Measurements from ENCODE around the gene SCO2.

DNA sequence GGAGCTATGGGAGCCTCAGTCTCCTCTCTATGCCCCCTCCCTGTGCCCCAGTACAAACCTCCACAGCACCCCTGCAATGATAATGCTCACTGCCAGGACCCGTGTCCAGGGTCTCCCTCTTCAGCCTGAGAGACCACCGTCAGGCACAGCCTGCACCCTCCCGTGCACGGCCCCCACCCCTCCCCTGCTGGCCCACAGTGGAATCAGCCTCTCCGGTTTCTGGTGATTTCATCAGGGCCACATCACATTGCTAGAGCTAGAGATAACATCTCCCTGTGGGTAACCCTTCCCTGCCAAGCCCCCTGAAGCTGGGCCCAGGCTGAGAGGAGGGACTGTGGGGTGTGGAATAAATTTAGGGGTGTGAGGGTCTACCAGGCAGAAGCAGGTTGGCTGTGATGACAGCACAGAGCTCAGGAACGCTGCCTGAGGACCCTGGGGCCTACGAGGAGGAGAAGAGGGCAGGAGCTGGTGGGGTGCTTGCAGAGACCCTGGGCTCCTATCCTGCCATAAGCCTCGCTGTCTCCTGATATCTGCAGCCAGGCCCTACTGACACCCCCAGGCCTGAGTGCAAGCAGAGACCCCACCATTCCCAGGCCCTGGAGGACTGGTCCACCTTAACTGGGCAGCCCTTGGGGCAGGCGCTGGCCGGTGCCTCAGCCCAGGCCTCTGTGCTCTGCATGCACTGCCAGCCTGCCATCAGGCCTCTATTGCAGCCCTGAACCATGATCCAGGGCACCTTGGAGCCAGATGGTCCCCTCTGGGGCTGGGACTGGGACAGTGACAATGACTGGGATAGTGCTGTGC is 20.3 kb upstream of the SCO2 start, which contains the start of gene KLHDC7B:
- TF ChIP-seq, protein P1, sequence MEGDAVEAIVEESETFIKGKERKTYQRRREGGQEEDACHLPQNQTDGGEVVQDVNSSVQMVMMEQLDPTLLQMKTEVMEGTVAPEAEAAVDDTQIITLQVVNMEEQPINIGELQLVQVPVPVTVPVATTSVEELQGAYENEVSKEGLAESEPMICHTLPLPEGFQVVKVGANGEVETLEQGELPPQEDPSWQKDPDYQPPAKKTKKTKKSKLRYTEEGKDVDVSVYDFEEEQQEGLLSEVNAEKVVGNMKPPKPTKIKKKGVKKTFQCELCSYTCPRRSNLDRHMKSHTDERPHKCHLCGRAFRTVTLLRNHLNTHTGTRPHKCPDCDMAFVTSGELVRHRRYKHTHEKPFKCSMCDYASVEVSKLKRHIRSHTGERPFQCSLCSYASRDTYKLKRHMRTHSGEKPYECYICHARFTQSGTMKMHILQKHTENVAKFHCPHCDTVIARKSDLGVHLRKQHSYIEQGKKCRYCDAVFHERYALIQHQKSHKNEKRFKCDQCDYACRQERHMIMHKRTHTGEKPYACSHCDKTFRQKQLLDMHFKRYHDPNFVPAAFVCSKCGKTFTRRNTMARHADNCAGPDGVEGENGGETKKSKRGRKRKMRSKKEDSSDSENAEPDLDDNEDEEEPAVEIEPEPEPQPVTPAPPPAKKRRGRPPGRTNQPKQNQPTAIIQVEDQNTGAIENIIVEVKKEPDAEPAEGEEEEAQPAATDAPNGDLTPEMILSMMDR (IDR thresholded peaks at IDR 0.05 in 2 of 3, conservative IDR thresholded peaks at IDR 0.05 in 1 of 3; ENCODE audit: borderline replicate concordance in 1 of 3, insufficient read depth in 1 of 3, low read depth in 2 of 3, low read length in 2 of 3): no peak; a peak in 1 of 6 replicates
- TF ChIP-seq POLR2AphosphoS5 (IDR thresholded peaks at IDR 0.05; ENCODE audit: low read depth, low read length): no peak
- TF ChIP-seq POLR2A (IDR thresholded peaks at IDR 0.05; ENCODE audit: borderline replicate concordance, extremely low read depth, insufficient read depth, insufficient read length): no peak
- no peak for TF ChIP-seq EZH2 (IDR thresholded peaks at IDR 0.05)
- TF ChIP-seq RAD21 (IDR thresholded peaks at IDR 0.05; ENCODE audit: low read depth): no peak
- no peak for TF ChIP-seq EZH2phosphoT487 (IDR thresholded peaks at IDR 0.05; ENCODE audit: borderline replicate concordance)
- no peak for TF ChIP-seq ZFX (IDR thresholded peaks at IDR 0.05)
- TF ChIP-seq ZNF274 (IDR thresholded peaks at IDR 0.05; ENCODE audit: low read depth, low read length): no peak
- TF ChIP-seq, protein P2, sequence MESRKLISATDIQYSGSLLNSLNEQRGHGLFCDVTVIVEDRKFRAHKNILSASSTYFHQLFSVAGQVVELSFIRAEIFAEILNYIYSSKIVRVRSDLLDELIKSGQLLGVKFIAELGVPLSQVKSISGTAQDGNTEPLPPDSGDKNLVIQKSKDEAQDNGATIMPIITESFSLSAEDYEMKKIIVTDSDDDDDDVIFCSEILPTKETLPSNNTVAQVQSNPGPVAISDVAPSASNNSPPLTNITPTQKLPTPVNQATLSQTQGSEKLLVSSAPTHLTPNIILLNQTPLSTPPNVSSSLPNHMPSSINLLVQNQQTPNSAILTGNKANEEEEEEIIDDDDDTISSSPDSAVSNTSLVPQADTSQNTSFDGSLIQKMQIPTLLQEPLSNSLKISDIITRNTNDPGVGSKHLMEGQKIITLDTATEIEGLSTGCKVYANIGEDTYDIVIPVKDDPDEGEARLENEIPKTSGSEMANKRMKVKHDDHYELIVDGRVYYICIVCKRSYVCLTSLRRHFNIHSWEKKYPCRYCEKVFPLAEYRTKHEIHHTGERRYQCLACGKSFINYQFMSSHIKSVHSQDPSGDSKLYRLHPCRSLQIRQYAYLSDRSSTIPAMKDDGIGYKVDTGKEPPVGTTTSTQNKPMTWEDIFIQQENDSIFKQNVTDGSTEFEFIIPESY (IDR thresholded peaks at IDR 0.05; ENCODE audit: extremely low read depth, insufficient replicate concordance, low read length): no peak

All from HCT116 (cell line).